HepG2 (cell line): Measurements from ENCODE around the gene NEURL4. TPM values are rescaled to one million over a fixed set of nuclear protein-coding genes. Genes with fewer than 3 reads are reported as not detected.
A peak's percentile ranks its signal among the peaks of the same experiment; 100 is the strongest.

Source experiments
- ATAC-seq: fragments of 200-7000 bp; cut with Tn5 transposase; 3 replicates; pipeline ENCODE4 v1.9.1; 2020; ENCODE audit warnings: mild to moderate bottlenecking, moderate library complexity
- BruUV-seq: library from RNA; stranded (reverse); fragments of 400-500 nt; replicated peaks from 2 replicates; lab custom pipeline; 2021; lab: Mats Ljungman, UMichigan
- CTCF ChIA-PET: fragments of 300-600 bp; formaldehyde crosslinking; extraction: SDS; loops from one replicate; lab custom pipeline; 2021; ENCODE audit warnings: low total read pairs, inconsistent platforms, low intra/inter-chr PET ratio; lab: Yijun Ruan, JAX
- POLR2A ChIA-PET: fragments of 350-600 bp; sonication (Branson Sonifier 250); formaldehyde crosslinking; loops from one replicate; lab custom pipeline; 2020; ENCODE audit warnings: antibody characterized with exemption, inconsistent platforms; lab: Yijun Ruan, JAX
- DNase-seq: peaks from one replicate; pipeline ENCODE4 v3.0.0-alpha.2; 2015; ENCODE audit warnings: low spot score
- FAIRE-seq: peaks from 3 replicates; lab custom pipeline; 2011; peaks lifted over from hg19 to GRCh38; lab: Jason Lieb, UNC
- H2AFZ ChIP-seq: one replicate; pipeline ENCODE4 v1.6.1; 2011; ENCODE audit warnings: low read length, inconsistent platforms
- H3K27ac ChIP-seq: fragments of 300-600 bp; 3 replicates; pipeline ENCODE4 v1.8.0; 2011; ENCODE audit warnings: mixed run types, mild to moderate bottlenecking, mixed read lengths, low read length, inconsistent platforms; ENCODE audit not compliant: insufficient read depth; ENCODE audit errors: extremely low read length
- H3K27me3 ChIP-seq, 2 experiments: fragments of 200-600 bp in 1 of 2; 2 replicates in 1 of 2; 3 replicates in 1 of 2; pipeline versions ENCODE4 v1.6.0 to v1.8.0; 2011; ENCODE audit warnings: low read length in 2 of 2, mild to moderate bottlenecking in 2 of 2, moderate library complexity in 2 of 2, inconsistent platforms in 1 of 2; ENCODE audit not compliant: insufficient read depth in 2 of 2, control insufficient read depth in 1 of 2
- H3K36me3 ChIP-seq, 2 experiments: fragments of 200-600 bp in 1 of 2; replicated peaks in 1 of 2; 2 replicates in 1 of 2; 3 replicates in 1 of 2; pipeline versions ENCODE4 v1.5.1 to v1.8.0; 2011; ENCODE audit warnings: low read length in 2 of 2, inconsistent platforms in 1 of 2; ENCODE audit not compliant: insufficient read depth in 2 of 2, control insufficient read depth in 1 of 2
- H3K4me1 ChIP-seq: 2 replicates; pipeline ENCODE4 v1.5.1; 2012; ENCODE audit warnings: low read length, inconsistent platforms; ENCODE audit not compliant: insufficient read depth
- H3K4me2 ChIP-seq: 2 replicates; pipeline ENCODE4 v1.6.0; 2011; ENCODE audit warnings: low read depth, low read length, inconsistent platforms
- H3K4me3 ChIP-seq, 3 experiments: fragments of 200-600 bp in 1 of 3; sonication (generic), shearing (Covaris generic) in 1 of 3; replicated peaks in 1 of 3; 2 replicates each; pipeline ENCODE4 v1.5.1; 2011 to 2016; ENCODE audit warnings: low read length in 3 of 3, inconsistent platforms in 2 of 3, low read depth in 2 of 3, mild to moderate bottlenecking in 2 of 3, control low read depth in 1 of 3, mixed read lengths in 1 of 3; ENCODE audit not compliant: insufficient read depth in 1 of 3
- H3K79me2 ChIP-seq: one replicate; pipeline ENCODE4 v1.6.1; 2011; ENCODE audit warnings: low read length, inconsistent platforms; ENCODE audit not compliant: insufficient read depth
- H3K9ac ChIP-seq: 2 replicates; pipeline ENCODE4 v1.6.0; 2011; ENCODE audit warnings: mild to moderate bottlenecking, low read depth, low read length, inconsistent platforms; ENCODE audit not compliant: insufficient read depth
- H3K9me3 ChIP-seq: 2 replicates; pipeline ENCODE4 v1.5.1; 2012; ENCODE audit warnings: mild to moderate bottlenecking, low read length
- H4K20me1 ChIP-seq: 2 replicates; pipeline ENCODE4 v1.6.0; 2011; ENCODE audit warnings: inconsistent platforms, mild to moderate bottlenecking, low read length, moderate library complexity; ENCODE audit not compliant: insufficient read depth
- CBX2 ChIP-seq, 2 experiments: fragments of 200-600 bp in 1 of 2; sonication (generic); formaldehyde crosslinking in 1 of 2; IDR thresholded peaks; 2 replicates each; pipeline versions ENCODE4 v1.7.0 to v1.8.1; 2018 to 2022; ENCODE audit warnings: low read depth in 2 of 2, low read length in 1 of 2, mild to moderate bottlenecking in 1 of 2, missing genetic modification reagents in 1 of 2
- DNMT1 ChIP-seq: sonication (generic); formaldehyde crosslinking; IDR thresholded peaks from 2 replicates; pipeline ENCODE4 v1.5.1; 2020; ENCODE audit warnings: mild to moderate bottlenecking, missing genetic modification reagents
- KLF13 ChIP-seq: sonication (generic); formaldehyde crosslinking; IDR thresholded peaks from 2 replicates; pipeline ENCODE4 v1.4.0; 2020; ENCODE audit warnings: mild to moderate bottlenecking, missing genetic modification reagents
- MED8 ChIP-seq: sonication (generic); formaldehyde crosslinking; IDR thresholded peaks from 2 replicates; pipeline ENCODE4 v1.8.1; 2023; ENCODE audit warnings: mild to moderate bottlenecking, missing genetic modification reagents; ENCODE audit not compliant: insufficient replicate concordance
- MZF1 ChIP-seq: sonication (generic); formaldehyde crosslinking; IDR thresholded peaks from 2 replicates; pipeline ENCODE4 v1.8.1; 2023; ENCODE audit warnings: mild to moderate bottlenecking, missing genetic modification reagents, borderline replicate concordance
- RBM22 ChIP-seq: fragments of 200-400 bp; formaldehyde crosslinking; optimal IDR thresholded peaks from 2 replicates; pipeline ENCODE3; 2017; ENCODE audit warnings: mild to moderate bottlenecking, low read length, moderate library complexity
- ZNF10 ChIP-seq: sonication (generic); formaldehyde crosslinking; IDR thresholded peaks from 2 replicates; pipeline ENCODE4 v1.4.0; 2020; ENCODE audit warnings: mild to moderate bottlenecking, low read depth, missing genetic modification reagents, borderline replicate concordance
- ZNF180 ChIP-seq: sonication (generic); formaldehyde crosslinking; IDR thresholded peaks from 2 replicates; pipeline ENCODE4 v1.4.0; 2020; ENCODE audit warnings: low read depth, missing genetic modification reagents, borderline replicate concordance
- ZNF557 ChIP-seq: sonication (generic); formaldehyde crosslinking; IDR thresholded peaks from 2 replicates; pipeline ENCODE4 v1.4.0; 2020; ENCODE audit warnings: missing genetic modification reagents
- ZSCAN30 ChIP-seq: sonication (generic); formaldehyde crosslinking; IDR thresholded peaks from 2 replicates; pipeline ENCODE4 v1.5.0; 2020; ENCODE audit warnings: mild to moderate bottlenecking, missing genetic modification reagents
- WGBS: methylation state at CpG from one replicate; pipeline ENCODE4 v1.1.6; 2017; ENCODE audit warnings: low lambda C conversion rate; 5-methylcytosine and 5-hydroxymethylcytosine counted together
- in situ Hi-C: cut with HindIII; loops from 2 replicates; pipeline ENCODE4 v1.10.0; 2017; ENCODE audit warnings: low pct_unique_long_range_greater_than_20kb; ENCODE audit not compliant: extremely low pct_ligation_motif_present
- intact Hi-C: fragments of 100-400 bp; cut with micrococcal nuclease; formaldehyde crosslinking; loops from one replicate; pipeline ENCODE4 v1.10.0; 2022; ENCODE audit not compliant: unreplicated experiment
- polyA plus RNA-seq, 8 experiments: library from polyadenylated mRNA; depleted of rRNA in 3 of 8; stranded (reverse) in 7 of 8; unstranded in 1 of 8; fragments of >200 nt; fragmentation: Illumina TruSeq in 4 of 8; extraction: Trizol in 4 of 8; gene quantifications; 2 replicates each; pipeline versions ENCODE4 v1.2.1 to v1.2.3, GENCODE V29; 2011 to 2016; ENCODE audit warnings: low read depth in 4 of 8, missing spikeins in 1 of 8, mixed read lengths in 1 of 8; ENCODE audit not compliant: insufficient read depth in 1 of 8
- total RNA-seq, 5 experiments: library from RNA; depleted of rRNA; stranded (reverse); fragments of >200 nt; fragmentation: Illumina TruSeq; extraction: Trizol; gene quantifications; 2 replicates each; pipeline ENCODE4 v1.2.3, GENCODE V29; 2016; ENCODE audit warnings: low read depth in 1 of 5

The NEURL4 gene
- total and polyA plus RNA-seq, 2 of the 13 experiments (the other 11 are each of a cell fraction or from before 2014, with no cell fraction given) = 14.8 to 15.7 TPM

- FAIRE-seq (no peak), ATAC-seq (no peak), DNase-seq (no peak)
- intact Hi-C loops = loop anchor here (5.0 to 10.0 kb wide), 2 partner anchors 212 to 306 kb away; partner anchors contain the start of gene SENP3
- TF ChIP-seq DNMT1 (CRISPR knock-in tag) = no peak
- no peak for TF ChIP-seq RBM22
- TF ChIP-seq ZNF10 (CRISPR knock-in tag) = no peak
- no peak for TF ChIP-seq ZNF180 (CRISPR knock-in tag)
- no peak for TF ChIP-seq ZNF557 (CRISPR knock-in tag)
- no peak for TF ChIP-seq MED8 (CRISPR knock-in tag)
- TF ChIP-seq CBX2 (IDR thresholded peaks at IDR 0.05; ENCODE audit: low read depth, low read length) = no peak
- TF ChIP-seq CBX2 (CRISPR knock-in tag; IDR thresholded peaks at IDR 0.05; ENCODE audit: low read depth) = no peak
- TF ChIP-seq MZF1 (CRISPR knock-in tag) = no peak
- no peak for TF ChIP-seq KLF13 (CRISPR knock-in tag)
- TF ChIP-seq ZSCAN30 (CRISPR knock-in tag) = no peak
- in situ Hi-C loops = no loop called here
- WGBS = 74% methylated on average over 15 of the region's 37 CpGs
- Histone ChIP-seq H3K27me3 (peaks cover 0 to 5% of the 10 kb centered on the region in 2 experiments; a peak in 1 of 5 replicates), H3K27ac (no peak overlapping the region), H3K36me3 (no peaks in the 10 kb centered on the region), H3K9ac (no peak overlapping the region), H3K4me1 (peaks cover 46% of the 10 kb centered on the region), H3K79me2 (no peaks in the 10 kb centered on the region), H4K20me1 (peaks cover 13% of the 10 kb centered on the region; the same call in 1 of the 2 replicates), H2AFZ (no peak overlapping the region), H3K9me3 (no peaks in the 10 kb centered on the region), H3K4me2 (peak overlapping the region; percentile 90), H3K4me3 (peak overlapping the region; percentile 64 to 88 (median 87); a peak in 3 of 6 replicates)
- CTCF ChIA-PET = no interaction called here
- POLR2A ChIA-PET = interaction anchor here (1.6 to 7.0 kb wide), 2 partner anchors 24 to 51 kb away, joined by 4 to 44 read pairs; partner anchors contain the start of genes NEURL4 and TMEM256
- BruUV-seq = no TSS peak
Observed at GRCh38 chr17:7352910-7353635, 23.9 kb upstream of the NEURL4 start.
